HUES6 (cell line): ENCODE results near the gene BMS1.
"Not testable (repeated sequence)": the region's sequence is repeated elsewhere in the genome, so short reads cannot be mapped to it uniquely, and the experiment has no call there.

Experiments used
- H3K27ac ChIP-seq: 2 replicates; pipeline ENCODE4 v1.7.0; 2013; ENCODE audit warnings: low read depth, mild to moderate bottlenecking, low read length, inconsistent platforms
- H3K27me3 ChIP-seq: 2 replicates; pipeline ENCODE4 v1.6.1; 2013; ENCODE audit warnings: low read length; ENCODE audit not compliant: control insufficient read depth, insufficient read depth
- H3K36me3 ChIP-seq: 2 replicates; pipeline ENCODE4 v1.6.1; 2013; ENCODE audit warnings: low read length; ENCODE audit not compliant: control insufficient read depth, insufficient read depth
- H3K4me1 ChIP-seq: 2 replicates; pipeline ENCODE4 v1.6.1; 2013; ENCODE audit warnings: low read length; ENCODE audit not compliant: control insufficient read depth, insufficient read depth
- H3K4me3 ChIP-seq: 2 replicates; pipeline ENCODE4 v1.5.1; 2013; ENCODE audit warnings: low read depth, low read length
- H3K9ac ChIP-seq: one replicate; pipeline ENCODE4 v1.6.1; 2013; ENCODE audit warnings: mild to moderate bottlenecking, low read length
- H3K9me3 ChIP-seq: 2 replicates; pipeline ENCODE4 v1.6.1; 2013; ENCODE audit warnings: low read depth, low read length; ENCODE audit not compliant: control insufficient read depth, insufficient read depth

BMS1 gene

DNA sequence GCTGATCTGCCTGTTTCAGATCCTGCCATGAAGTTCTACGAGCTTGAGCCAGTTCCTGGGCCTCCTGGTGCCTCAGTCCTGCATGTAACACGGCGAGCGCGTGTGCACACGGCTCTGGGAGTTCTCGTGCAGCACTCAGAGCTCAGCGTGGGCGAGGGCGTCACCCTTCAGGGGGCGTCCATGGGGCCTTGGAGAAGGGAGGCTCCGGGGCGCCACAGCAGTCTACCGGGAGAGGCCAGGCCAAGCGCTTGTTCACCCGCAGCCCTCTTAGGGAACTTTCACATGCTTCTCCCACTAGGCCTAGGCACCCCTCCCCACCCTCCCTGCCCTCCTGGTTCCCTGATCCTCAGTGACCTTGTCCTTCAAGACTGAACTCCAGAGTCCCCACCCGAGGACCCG lies 83.1 kb downstream of the BMS1 start:
- H3K27me3 ChIP-seq: peaks cover 22% of the 10 kb centered on the region
- H3K4me3 ChIP-seq: no peak overlapping the region
- H3K27ac ChIP-seq: no peak overlapping the region
- no peak overlapping the region for H3K9ac ChIP-seq
- no peaks in the 10 kb centered on the region; the same call in 1 of the 2 replicates for H3K9me3 ChIP-seq
- peaks cover 14% of the 10 kb centered on the region for H3K4me1 ChIP-seq
- no peaks in the 10 kb centered on the region for H3K36me3 ChIP-seq

DNA sequence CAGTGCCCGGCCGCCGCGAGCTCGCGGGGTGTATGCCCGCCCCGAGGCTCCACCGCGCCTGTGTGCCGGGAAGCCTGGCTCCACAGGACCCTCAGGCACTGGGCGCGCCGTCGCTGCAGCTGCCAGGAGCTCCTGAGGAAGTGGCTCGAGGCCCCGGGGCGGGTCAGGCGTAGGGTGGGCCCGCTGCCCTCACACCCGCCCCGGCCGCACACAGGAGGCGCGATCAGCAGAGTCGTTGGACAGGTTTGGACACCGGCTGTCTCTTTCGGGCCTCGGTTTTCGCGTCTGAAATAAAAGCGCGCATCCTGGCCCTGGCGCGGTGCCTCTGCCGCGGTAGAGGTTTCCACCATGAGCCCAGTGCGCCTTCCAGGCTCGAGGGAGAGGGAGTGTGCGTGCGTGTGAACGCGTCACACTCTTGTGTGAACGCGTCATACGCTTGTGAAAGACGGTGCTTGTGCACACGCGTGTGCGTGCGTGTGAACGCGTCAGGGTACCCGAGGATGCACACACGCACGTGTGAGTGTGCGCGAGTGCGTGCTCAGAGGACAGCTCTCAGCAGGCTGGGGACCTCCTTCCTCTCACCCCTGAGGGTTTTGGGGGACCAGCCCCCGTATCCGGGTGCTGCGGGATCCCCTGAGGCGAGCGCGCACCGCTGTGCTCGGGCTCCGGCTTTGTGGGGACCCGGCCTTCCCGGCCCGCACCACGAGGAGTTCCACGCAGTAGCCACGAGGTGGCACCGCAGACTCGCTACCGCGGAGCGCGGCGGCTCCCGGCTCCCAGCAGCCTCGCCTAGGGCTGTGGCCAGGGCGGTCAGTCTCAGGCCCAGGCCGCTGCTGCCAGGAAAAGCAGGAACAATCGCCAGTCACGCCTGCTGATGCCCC lies 83.8 kb downstream of the BMS1 start:
- peaks cover 22% of the 10 kb centered on the region for H3K27me3 ChIP-seq
- H3K4me1 ChIP-seq: peaks cover 14% of the 10 kb centered on the region
- no peaks in the 10 kb centered on the region; the same call in 1 of the 2 replicates for H3K9me3 ChIP-seq
- peak overlapping the region; percentile 58 for H3K4me3 ChIP-seq
- H3K9ac ChIP-seq: peak overlapping the region; percentile 40
- no peak overlapping the region for H3K27ac ChIP-seq
- H3K36me3 ChIP-seq: no peaks in the 10 kb centered on the region

- peaks cover 18% of the 10 kb centered on the region for H3K4me1 ChIP-seq
- H3K4me3 ChIP-seq: no peak overlapping the region
- no peak overlapping the region for H3K27ac ChIP-seq
- H3K36me3 ChIP-seq: no peaks in the 10 kb centered on the region
- H3K27me3 ChIP-seq: peaks cover 22% of the 10 kb centered on the region
- no peak overlapping the region for H3K9ac ChIP-seq
- no peaks in the 10 kb centered on the region; the same call in 1 of the 2 replicates for H3K9me3 ChIP-seq
Observed at GRCh38 chr10:42867571-42867970, 85.0 kb downstream of the BMS1 start.

- peaks cover 26% of the 10 kb centered on the region for H3K27me3 ChIP-seq
- no peak overlapping the region for H3K4me3 ChIP-seq
- peaks cover 18% of the 10 kb centered on the region for H3K4me1 ChIP-seq
- no peaks in the 10 kb centered on the region; the same call in 1 of the 2 replicates for H3K9me3 ChIP-seq
- no peak overlapping the region for H3K9ac ChIP-seq
- H3K36me3 ChIP-seq: no peaks in the 10 kb centered on the region
- no peak overlapping the region for H3K27ac ChIP-seq
Observed at GRCh38 chr10:42868530-42868929, 85.9 kb downstream of the BMS1 start.

DNA sequence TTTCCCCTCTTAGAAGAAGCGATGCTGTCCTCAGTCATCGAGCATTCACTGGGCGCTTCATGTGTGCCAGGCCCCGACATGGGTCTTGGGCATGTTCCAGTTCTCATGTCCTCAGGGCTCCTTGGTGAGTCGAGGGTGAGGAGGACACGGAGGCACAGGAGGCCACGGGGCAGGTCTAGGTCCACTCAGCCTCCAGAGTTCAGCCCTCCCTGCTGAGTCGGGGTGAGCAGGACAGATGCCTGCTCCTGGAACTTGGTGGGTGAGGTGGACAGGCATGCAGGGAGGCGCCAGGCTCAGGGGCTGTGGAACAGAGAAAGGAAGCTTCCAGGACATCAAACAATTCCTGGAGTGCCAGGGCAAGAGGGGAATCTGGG lies 87.4 kb downstream of the BMS1 start:
- Histone ChIP-seq H3K27me3 (peaks cover 24% of the 10 kb centered on the region), H3K36me3 (no peaks in the 10 kb centered on the region), H3K9me3 (no peaks in the 10 kb centered on the region; the same call in 1 of the 2 replicates), H3K27ac (no peak overlapping the region), H3K4me3 (no peak overlapping the region), H3K4me1 (peaks cover 18% of the 10 kb centered on the region), H3K9ac (no peak overlapping the region)

DNA sequence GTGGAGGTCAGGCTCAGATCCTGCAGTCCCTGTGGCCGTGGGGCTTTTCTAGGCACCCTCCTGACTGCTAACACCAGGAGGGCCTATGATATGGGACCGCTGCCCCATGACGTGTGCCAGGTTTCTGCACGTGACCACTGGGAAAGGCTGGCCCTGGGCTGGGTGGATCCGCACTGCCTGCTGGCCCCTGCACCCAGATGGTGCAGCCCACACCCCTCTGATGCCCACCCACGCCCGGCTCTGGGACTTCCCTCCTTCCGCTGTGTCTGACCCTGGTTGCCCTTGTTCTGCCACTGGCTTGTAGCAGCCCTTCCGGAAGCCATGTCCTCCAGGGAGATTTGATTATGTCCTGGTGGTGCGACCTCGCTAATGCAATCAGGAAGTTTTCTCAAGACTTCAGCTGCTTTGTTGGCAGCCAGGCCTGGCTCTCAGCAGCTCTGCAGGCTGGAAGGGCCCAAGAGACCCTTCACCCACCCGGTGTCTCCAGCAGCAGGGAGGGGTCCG lies 88.6 kb downstream of the BMS1 start:
- not testable (repeated sequence) for H3K36me3 ChIP-seq, H3K27ac ChIP-seq, H3K9ac ChIP-seq, H3K4me3 ChIP-seq, H3K9me3 ChIP-seq
- peaks cover 11% of the 10 kb centered on the region for H3K27me3 ChIP-seq
- peaks cover 29% of the 10 kb centered on the region for H3K4me1 ChIP-seq

DNA sequence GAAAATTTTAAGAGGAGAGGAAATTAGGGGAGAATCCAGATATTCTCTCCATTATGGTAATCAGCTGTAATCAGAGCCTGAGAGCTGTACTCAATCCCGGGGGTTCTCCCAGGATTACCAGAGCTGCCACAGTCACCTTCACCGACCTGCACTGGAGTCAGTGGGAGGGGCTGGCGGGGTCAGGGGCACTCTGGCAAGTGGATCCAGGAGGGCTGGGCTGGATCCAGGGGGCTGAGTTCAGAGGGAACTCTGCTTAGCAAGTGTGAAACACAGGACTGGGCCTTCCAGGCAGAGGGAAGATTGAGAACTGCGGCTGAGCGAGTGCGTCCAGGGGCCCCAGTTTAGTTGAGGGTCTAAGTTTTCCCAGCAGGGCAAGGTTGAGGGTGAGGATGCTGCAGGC lies 89.2 kb downstream of the BMS1 start:
- Histone ChIP-seq H3K4me3 (no peak overlapping the region), H3K27me3 (peaks cover 8% of the 10 kb centered on the region; the same call in 1 of the 2 replicates), H3K9ac (no peak overlapping the region), H3K27ac (no peak overlapping the region), H3K9me3 (no peaks in the 10 kb centered on the region; the same call in 1 of the 2 replicates), H3K4me1 (peaks cover 25% of the 10 kb centered on the region; the same call in 1 of the 2 replicates), H3K36me3 (no peaks in the 10 kb centered on the region)

DNA sequence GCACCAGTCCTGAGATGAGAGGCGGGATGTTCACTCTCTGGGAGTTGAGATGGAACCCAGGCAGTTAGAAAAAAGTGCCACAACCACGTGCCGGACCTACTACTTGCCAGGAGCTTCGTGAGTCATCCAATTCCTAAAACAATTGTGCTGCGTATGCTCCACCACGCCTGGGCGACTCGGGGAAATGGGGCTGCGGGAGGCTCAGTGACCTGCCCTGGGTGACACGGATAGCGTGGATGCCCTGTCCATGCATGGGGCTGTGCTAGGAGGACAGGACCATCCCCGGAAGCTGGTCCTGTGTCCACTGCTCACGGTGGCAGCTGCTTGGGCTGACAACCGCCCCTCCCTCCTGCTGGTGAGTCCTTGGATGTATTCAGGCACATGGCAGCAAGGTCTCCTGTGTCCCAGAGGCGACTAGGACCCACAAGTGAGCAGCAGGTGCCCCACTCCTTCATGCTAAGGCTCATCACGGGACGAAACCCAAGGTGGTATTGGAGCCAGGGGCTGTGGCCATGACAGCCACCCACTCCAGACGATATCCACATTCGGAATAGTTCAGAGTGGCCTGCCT lies 90.4 kb downstream of the BMS1 start:
- peaks cover 16% of the 10 kb centered on the region; the same call in 1 of the 2 replicates for H3K4me1 ChIP-seq
- no peak overlapping the region for H3K4me3 ChIP-seq
- H3K9me3 ChIP-seq: no peaks in the 10 kb centered on the region; the same call in 1 of the 2 replicates
- peaks cover 8% of the 10 kb centered on the region; the same call in 1 of the 2 replicates for H3K27me3 ChIP-seq
- no peaks in the 10 kb centered on the region for H3K36me3 ChIP-seq
- H3K9ac ChIP-seq: no peak overlapping the region
- H3K27ac ChIP-seq: no peak overlapping the region

- H3K9me3 ChIP-seq: no peaks in the 10 kb centered on the region
- no peak overlapping the region for H3K4me3 ChIP-seq
- no peak overlapping the region for H3K9ac ChIP-seq
- 0 out of 2 replicates have a peak, but pooled peaks cover 4% of the 10 kb centered on the region for H3K27me3 ChIP-seq
- H3K4me1 ChIP-seq: peaks cover 16% of the 10 kb centered on the region; the same call in 1 of the 2 replicates
- no peak overlapping the region for H3K27ac ChIP-seq
- H3K36me3 ChIP-seq: no peaks in the 10 kb centered on the region
Observed at GRCh38 chr10:42874713-42875387, 92.3 kb downstream of the BMS1 start.

GRCh38 chr10:42875388-42875755 lies 92.8 kb downstream of the BMS1 start:
- H3K36me3 ChIP-seq: no peaks in the 10 kb centered on the region
- H3K9ac ChIP-seq: no peak overlapping the region
- no peak overlapping the region for H3K4me3 ChIP-seq
- peaks cover 16% of the 10 kb centered on the region; the same call in 1 of the 2 replicates for H3K4me1 ChIP-seq
- H3K27me3 ChIP-seq: 0 out of 2 replicates have a peak, but pooled peaks cover 4% of the 10 kb centered on the region
- no peaks in the 10 kb centered on the region for H3K9me3 ChIP-seq
- H3K27ac ChIP-seq: no peak overlapping the region
